Activated naive CD4-positive, alpha-beta T cell treated with anti-CD3 and anti-CD28 coated beads for 36 hours (primary cell): ENCODE measurements around the gene NRXN3. TPM values are rescaled to one million over a fixed set of nuclear protein-coding genes. Genes with fewer than 3 reads are reported as not detected.
"Not testable (repeated sequence)": the region's sequence is repeated elsewhere in the genome, so short reads cannot be mapped to it uniquely, and the experiment has no call there.

ENCODE experiments used
- CTCF ChIA-PET: fragments of 350-600 bp; sonication (Branson Sonifier 250); formaldehyde crosslinking; loops from one replicate; lab custom pipeline; 2021; ENCODE audit warnings: antibody characterized with exemption; lab: Charles Lee
- DNase-seq: peaks from one replicate; pipeline ENCODE4 v3.0.0-alpha.2; 2020
- H3K27ac Mint-ChIP-seq: one replicate; pipeline ENCODE4 v1.8.0; 2021; ENCODE audit warnings: mild to moderate bottlenecking, mixed read lengths
- H3K27me3 Mint-ChIP-seq: one replicate; pipeline ENCODE4 v1.8.0; 2021; ENCODE audit warnings: low read depth, mixed read lengths
- H3K36me3 Mint-ChIP-seq: one replicate; pipeline ENCODE4 v1.8.0; 2021; ENCODE audit warnings: low read depth, mixed read lengths
- H3K4me1 Mint-ChIP-seq: one replicate; pipeline ENCODE4 v1.8.0; 2021; ENCODE audit warnings: low read depth, mixed read lengths
- H3K4me3 Mint-ChIP-seq: one replicate; pipeline ENCODE4 v1.8.0; 2021; ENCODE audit warnings: mild to moderate bottlenecking, moderate library complexity, mixed read lengths
- H3K9me3 Mint-ChIP-seq: one replicate; pipeline ENCODE4 v1.8.0; 2021; ENCODE audit warnings: mixed read lengths
- intact Hi-C: fragments of 100-400 bp; cut with micrococcal nuclease; formaldehyde crosslinking; loops from one replicate; pipeline ENCODE4 v1.15.1; 2023
- total RNA-seq, 2 experiments: library from RNA; stranded (reverse); gene quantifications; one replicate each; pipeline ENCODE4 v1.2.3, GENCODE V29; 2021

The NRXN3 gene
- total RNA-seq, 2 experiments from 2014 or later: not detected

GRCh38 chr14:78541788-78542187 is 371.6 kb downstream of the NRXN3 start:
- H3K27me3 Mint-ChIP-seq, DNase-seq, CTCF ChIA-PET, intact Hi-C loops, H3K36me3 Mint-ChIP-seq, H3K9me3 Mint-ChIP-seq, H3K4me3 Mint-ChIP-seq, H3K4me1 Mint-ChIP-seq, H3K27ac Mint-ChIP-seq: not testable (repeated sequence)

GRCh38 chr14:78543433-78543832 is 373.3 kb downstream of the NRXN3 start:
- Mint-ChIP-seq H3K27ac (no peak overlapping the region), H3K27me3 (peaks cover 2% of the 10 kb centered on the region), H3K36me3 (no peaks in the 10 kb centered on the region), H3K4me3 (no peak overlapping the region), H3K9me3 (no peaks in the 10 kb centered on the region), H3K4me1 (no peaks in the 10 kb centered on the region)
- no peak for DNase-seq
- intact Hi-C loops: no loop called here
- CTCF ChIA-PET: no interaction called here

DNA sequence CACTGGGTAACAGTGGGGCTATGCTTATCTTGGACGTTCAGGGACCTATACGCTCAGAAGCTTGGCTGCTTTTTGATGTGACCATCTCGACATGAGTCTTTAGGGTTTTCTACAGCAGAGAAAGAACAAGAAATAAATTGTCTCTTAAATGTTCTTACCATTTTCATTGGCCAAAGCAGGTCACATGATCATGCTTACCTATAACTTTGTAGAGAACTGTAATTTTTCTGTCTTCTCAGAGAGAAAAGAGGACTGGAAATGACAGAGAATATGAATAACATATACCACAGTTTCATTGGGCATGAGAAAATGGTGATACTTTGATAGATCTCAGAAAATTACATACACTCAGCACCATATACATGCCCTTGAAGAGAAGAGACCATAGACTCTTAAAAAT is 390.9 kb downstream of the NRXN3 start:
- intact Hi-C loops: no loop called here
- Mint-ChIP-seq H3K27ac (no peak overlapping the region), H3K4me1 (no peaks in the 10 kb centered on the region), H3K27me3 (peaks cover 3% of the 10 kb centered on the region), H3K36me3 (no peaks in the 10 kb centered on the region), H3K4me3 (no peak overlapping the region), H3K9me3 (no peaks in the 10 kb centered on the region)
- no peak for DNase-seq
- CTCF ChIA-PET: no interaction called here

- H3K27ac Mint-ChIP-seq: no peak overlapping the region
- CTCF ChIA-PET: interaction anchor here (0.5 to 3.6 kb wide), 29 partner anchors 9 to 704 kb away, joined by 3 to 23 read pairs (median 4); no protein-coding TSS in a partner anchor
- no peaks in the 10 kb centered on the region for H3K36me3 Mint-ChIP-seq
- peak; percentile 85 for DNase-seq
- no peaks in the 10 kb centered on the region for H3K9me3 Mint-ChIP-seq
- peaks cover 2% of the 10 kb centered on the region for H3K4me1 Mint-ChIP-seq
- H3K4me3 Mint-ChIP-seq: no peak overlapping the region
- intact Hi-C loops: loop anchor here (1.0 to 5.0 kb wide), 6 partner anchors 32 to 909 kb away; no protein-coding TSS in a partner anchor
- H3K27me3 Mint-ChIP-seq: no peaks in the 10 kb centered on the region
These were observed 396.1 kb downstream of the NRXN3 start for GRCh38 chr14:78566026-78566858.

- no peak overlapping the region for H3K27ac Mint-ChIP-seq
- intact Hi-C loops: loop anchor here (1.0 to 5.0 kb wide), 6 partner anchors 31 to 910 kb away; no protein-coding TSS in a partner anchor
- H3K4me3 Mint-ChIP-seq: no peak overlapping the region
- CTCF ChIA-PET: interaction anchor here (0.6 to 3.6 kb wide), 21 partner anchors 9 to 705 kb away, joined by 3 to 23 read pairs (median 4); no protein-coding TSS in a partner anchor
- no peaks in the 10 kb centered on the region for H3K36me3 Mint-ChIP-seq
- H3K9me3 Mint-ChIP-seq: no peaks in the 10 kb centered on the region
- H3K4me1 Mint-ChIP-seq: peaks cover 2% of the 10 kb centered on the region
- no peaks in the 10 kb centered on the region for H3K27me3 Mint-ChIP-seq
- no peak for DNase-seq
These were observed 396.6 kb downstream of the NRXN3 start for GRCh38 chr14:78566859-78567172.

- intact Hi-C loops: loop anchor here (5.0 kb wide), 2 partner anchors 130 to 910 kb away; no protein-coding TSS in a partner anchor
- no peak overlapping the region for H3K4me3 Mint-ChIP-seq
- H3K27me3 Mint-ChIP-seq: no peaks in the 10 kb centered on the region
- H3K27ac Mint-ChIP-seq: no peak overlapping the region
- H3K9me3 Mint-ChIP-seq: no peaks in the 10 kb centered on the region
- CTCF ChIA-PET: interaction anchor here (1.1 to 3.6 kb wide), 8 partner anchors 10 to 705 kb away, joined by 3 to 23 read pairs (median 8); no protein-coding TSS in a partner anchor
- peaks cover 2% of the 10 kb centered on the region for H3K4me1 Mint-ChIP-seq
- H3K36me3 Mint-ChIP-seq: no peaks in the 10 kb centered on the region
- no peak for DNase-seq
These were observed 397.2 kb downstream of the NRXN3 start for GRCh38 chr14:78567343-78567742.

DNA sequence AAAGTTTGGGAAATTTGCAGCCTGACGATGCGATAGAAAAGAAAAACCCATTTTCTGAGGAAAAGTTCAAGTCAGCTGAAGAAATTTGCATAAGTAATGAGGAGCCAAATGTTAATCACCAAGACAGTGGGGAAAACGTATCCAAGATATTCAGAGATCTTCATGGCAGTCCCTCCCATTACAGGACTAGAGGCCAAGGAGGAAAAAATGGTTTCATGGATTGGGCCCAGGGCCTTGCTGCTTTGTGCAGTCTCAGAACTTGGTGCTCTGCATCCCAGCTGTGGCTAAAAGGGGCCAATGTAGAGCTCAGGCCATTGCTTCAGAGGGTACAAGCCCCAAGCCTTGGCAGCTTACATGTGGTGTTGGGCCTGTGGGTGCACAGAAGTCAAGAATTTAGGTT is 403.6 kb downstream of the NRXN3 start:
- H3K36me3 Mint-ChIP-seq, H3K27me3 Mint-ChIP-seq, H3K27ac Mint-ChIP-seq, CTCF ChIA-PET, intact Hi-C loops, H3K4me3 Mint-ChIP-seq, DNase-seq, H3K4me1 Mint-ChIP-seq: not testable (repeated sequence)
- peaks cover 20% of the 10 kb centered on the region for H3K9me3 Mint-ChIP-seq

DNA sequence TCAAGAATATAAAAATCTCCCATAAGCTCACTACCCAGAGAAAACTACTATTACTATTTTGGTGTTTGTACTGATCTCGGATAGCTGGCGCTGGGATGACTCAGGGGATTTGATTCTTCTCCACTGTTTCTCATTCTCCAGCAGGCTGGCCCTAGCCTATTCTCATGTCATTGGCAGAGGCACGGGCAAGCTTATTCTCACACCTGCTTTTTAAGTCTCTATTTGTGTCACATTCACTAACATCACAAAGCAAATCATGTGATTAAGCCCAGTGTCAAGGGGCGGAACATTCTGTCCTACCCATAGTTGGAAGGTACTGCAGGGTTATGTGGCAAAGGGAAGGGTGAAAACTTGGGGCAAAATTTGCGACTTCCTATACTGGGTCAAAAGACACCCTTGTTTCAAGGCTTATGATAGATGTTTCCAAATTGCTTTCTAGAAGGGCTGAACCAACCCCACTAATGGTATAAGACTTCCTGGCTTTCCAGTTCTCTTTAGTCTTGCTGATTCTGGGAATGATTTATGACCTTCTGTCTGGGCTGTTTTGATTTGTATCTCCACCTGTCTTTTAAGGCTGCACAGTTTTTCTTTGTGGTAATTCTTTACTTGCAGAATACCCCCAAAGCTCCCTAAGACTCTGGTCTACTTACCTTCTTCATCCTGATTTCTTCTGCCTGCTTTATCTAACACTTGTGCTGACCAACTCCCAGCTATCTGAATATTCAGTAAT is 406.4 kb downstream of the NRXN3 start:
- Mint-ChIP-seq H3K27ac (no peak overlapping the region), H3K9me3 (peaks cover 20% of the 10 kb centered on the region), H3K27me3 (no peaks in the 10 kb centered on the region)

DNA sequence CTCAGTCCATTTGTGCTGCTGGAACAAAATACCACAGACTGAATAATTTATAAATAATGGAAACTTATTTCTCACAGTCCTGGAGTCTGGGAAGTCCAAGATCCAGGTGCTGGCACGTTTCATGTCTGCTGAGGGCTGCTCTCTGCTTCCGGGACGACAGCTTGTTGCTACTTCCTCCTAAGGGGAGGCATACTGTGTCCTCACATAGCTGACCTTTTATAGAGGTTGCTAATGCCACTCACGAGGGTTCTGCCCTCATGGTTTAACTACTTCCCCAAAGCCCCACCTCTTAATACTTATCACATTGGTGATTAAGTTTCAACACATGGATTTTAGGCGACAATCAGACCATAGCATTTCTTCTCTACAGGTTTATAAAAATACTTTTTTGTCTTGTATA is 411.1 kb downstream of the NRXN3 start:
- CTCF ChIA-PET: interaction anchor here (0.7 to 2.4 kb wide), 2 partner anchors 14 to 115 kb away, joined by 3 to 13 read pairs; no protein-coding TSS in a partner anchor
- Mint-ChIP-seq H3K9me3 (no peaks in the 10 kb centered on the region), H3K4me3 (no peak overlapping the region), H3K4me1 (no peaks in the 10 kb centered on the region), H3K27ac (no peak overlapping the region), H3K36me3 (no peaks in the 10 kb centered on the region), H3K27me3 (peaks cover 2% of the 10 kb centered on the region)
- DNase-seq: no peak
- intact Hi-C loops: no loop called here

More for the DNA sequence above, 406.4 kb downstream of the NRXN3 start:
- H3K36me3 Mint-ChIP-seq: peaks cover 4% of the 10 kb centered on the region
- CTCF ChIA-PET: interaction anchor here (1.2 to 1.9 kb wide), 2 partner anchors 10 to 21 kb away, joined by 4 to 13 read pairs; no protein-coding TSS in a partner anchor
- no peaks in the 10 kb centered on the region for H3K4me1 Mint-ChIP-seq
- intact Hi-C loops: no loop called here
- DNase-seq: no peak
- no peak overlapping the region for H3K4me3 Mint-ChIP-seq

GRCh38 chr14:78586681-78587080 is 416.5 kb downstream of the NRXN3 start:
- Mint-ChIP-seq H3K4me3 (no peak overlapping the region), H3K9me3 (no peaks in the 10 kb centered on the region), H3K27me3 (peaks cover 2% of the 10 kb centered on the region), H3K4me1 (no peaks in the 10 kb centered on the region), H3K36me3 (no peaks in the 10 kb centered on the region), H3K27ac (no peak overlapping the region)
- intact Hi-C loops: no loop called here
- DNase-seq: no peak
- CTCF ChIA-PET: no interaction called here

DNA sequence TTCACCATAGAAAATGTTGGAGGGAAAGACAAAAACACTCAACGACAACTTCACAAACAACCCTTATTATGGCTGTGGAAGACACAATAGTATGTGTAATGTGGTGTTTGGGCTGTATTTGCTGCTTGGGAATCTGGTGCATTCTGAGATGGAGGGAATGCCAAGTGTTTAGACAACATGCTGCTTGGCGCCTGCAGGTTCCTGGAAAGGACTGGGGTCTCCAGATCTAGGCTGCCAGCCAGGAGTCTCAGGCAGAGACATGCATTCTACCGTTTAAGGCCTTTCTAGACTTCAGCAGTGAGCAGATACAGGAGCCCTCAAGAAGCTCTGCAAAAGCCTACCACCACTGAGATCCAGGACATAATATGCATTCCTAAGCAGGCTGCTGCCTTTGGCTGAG is 418.7 kb downstream of the NRXN3 start:
- Mint-ChIP-seq H3K4me1 (no peaks in the 10 kb centered on the region), H3K27ac (no peak overlapping the region), H3K27me3 (peaks cover 2% of the 10 kb centered on the region), H3K36me3 (no peaks in the 10 kb centered on the region), H3K4me3 (no peak overlapping the region), H3K9me3 (no peaks in the 10 kb centered on the region)
- CTCF ChIA-PET: interaction anchor here (1.0 kb wide), 1 partner anchor 22 kb away, joined by 3 read pairs; no protein-coding TSS in a partner anchor
- no peak for DNase-seq
- intact Hi-C loops: no loop called here

- no peaks in the 10 kb centered on the region for H3K9me3 Mint-ChIP-seq
- no peak for DNase-seq
- CTCF ChIA-PET: no interaction called here
- H3K4me1 Mint-ChIP-seq: no peaks in the 10 kb centered on the region
- H3K27ac Mint-ChIP-seq: no peak overlapping the region
- intact Hi-C loops: no loop called here
- no peaks in the 10 kb centered on the region for H3K36me3 Mint-ChIP-seq
- H3K4me3 Mint-ChIP-seq: no peak overlapping the region
- H3K27me3 Mint-ChIP-seq: peaks cover 3% of the 10 kb centered on the region
These were observed 422.5 kb downstream of the NRXN3 start for GRCh38 chr14:78592616-78593219.
